ENCODE measurements around the gene ISM2.

DNA sequence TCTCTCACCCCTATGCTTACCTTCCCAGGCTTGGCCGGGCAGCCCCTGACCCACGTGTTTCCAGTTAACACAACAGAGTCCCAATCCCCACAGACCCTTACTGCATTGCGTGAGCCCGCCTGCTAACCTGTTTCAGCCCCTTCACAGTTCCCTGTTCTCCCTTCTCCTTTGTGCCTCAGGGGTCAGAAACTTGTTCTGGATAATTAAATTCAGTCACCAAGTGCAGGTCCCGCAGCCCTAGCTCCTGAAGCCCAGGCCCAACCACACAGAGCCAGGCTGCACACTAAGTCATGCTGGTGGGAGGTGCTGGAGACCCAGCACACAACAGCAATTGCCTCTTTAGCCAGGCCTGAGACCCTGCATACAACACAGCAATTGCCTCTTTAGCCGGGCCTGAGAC lies 9.6 kb downstream of the ISM2 start:
- TF ChIP-seq, protein P1, sequence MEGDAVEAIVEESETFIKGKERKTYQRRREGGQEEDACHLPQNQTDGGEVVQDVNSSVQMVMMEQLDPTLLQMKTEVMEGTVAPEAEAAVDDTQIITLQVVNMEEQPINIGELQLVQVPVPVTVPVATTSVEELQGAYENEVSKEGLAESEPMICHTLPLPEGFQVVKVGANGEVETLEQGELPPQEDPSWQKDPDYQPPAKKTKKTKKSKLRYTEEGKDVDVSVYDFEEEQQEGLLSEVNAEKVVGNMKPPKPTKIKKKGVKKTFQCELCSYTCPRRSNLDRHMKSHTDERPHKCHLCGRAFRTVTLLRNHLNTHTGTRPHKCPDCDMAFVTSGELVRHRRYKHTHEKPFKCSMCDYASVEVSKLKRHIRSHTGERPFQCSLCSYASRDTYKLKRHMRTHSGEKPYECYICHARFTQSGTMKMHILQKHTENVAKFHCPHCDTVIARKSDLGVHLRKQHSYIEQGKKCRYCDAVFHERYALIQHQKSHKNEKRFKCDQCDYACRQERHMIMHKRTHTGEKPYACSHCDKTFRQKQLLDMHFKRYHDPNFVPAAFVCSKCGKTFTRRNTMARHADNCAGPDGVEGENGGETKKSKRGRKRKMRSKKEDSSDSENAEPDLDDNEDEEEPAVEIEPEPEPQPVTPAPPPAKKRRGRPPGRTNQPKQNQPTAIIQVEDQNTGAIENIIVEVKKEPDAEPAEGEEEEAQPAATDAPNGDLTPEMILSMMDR (IDR thresholded peaks at IDR 0.05; ENCODE audit: insufficient read depth, low read depth, low read length) = no peak
- no peak for TF ChIP-seq EZH2 (IDR thresholded peaks at IDR 0.05; ENCODE audit: insufficient read depth, low read length)

Data from astrocyte (in vitro differentiated cells and primary cell).